Effector memory CD8-positive, alpha-beta T cell (primary cell): ENCODE measurements around the gene PIK3CG.
"Not testable (repeated sequence)": the region's sequence is repeated elsewhere in the genome, so short reads cannot be mapped to it uniquely, and the experiment has no call there.

Source experiments
- ATAC-seq: fragments of 150-1000 bp; cut with Tn5 transposase; replicated peaks from 2 replicates; pipeline ENCODE4 v1.10.0; 2021; ENCODE audit warnings: mild to moderate bottlenecking, moderate library complexity
- DNase-seq, 3 experiments: peaks; one replicate each; pipeline ENCODE4 v3.0.0; 2021
- H3K27ac Mint-ChIP-seq, 2 donors: one replicate each; pipeline ENCODE4 v1.8.0; 2022; ENCODE audit warnings: mild to moderate bottlenecking in 2 of 2, mixed read lengths in 2 of 2, moderate library complexity in 2 of 2
- H3K27me3 Mint-ChIP-seq, 2 donors: one replicate each; pipeline ENCODE4 v1.8.0; 2022; ENCODE audit warnings: mixed read lengths in 2 of 2
- H3K36me3 Mint-ChIP-seq: one replicate; pipeline ENCODE4 v1.8.0; 2022; ENCODE audit warnings: mild to moderate bottlenecking, moderate library complexity, mixed read lengths; ENCODE audit not compliant: insufficient read depth
- H3K4me1 Mint-ChIP-seq, 2 donors: one replicate each; pipeline ENCODE4 v1.8.0; 2022; ENCODE audit warnings: low read depth in 2 of 2, mixed read lengths in 2 of 2
- H3K4me3 Mint-ChIP-seq, 2 donors: one replicate each; pipeline ENCODE4 v1.8.0; 2022; ENCODE audit warnings: mild to moderate bottlenecking in 2 of 2, mixed read lengths in 2 of 2, moderate library complexity in 2 of 2
- H3K9me3 Mint-ChIP-seq, 2 donors: one replicate each; pipeline ENCODE4 v1.8.0; 2022; ENCODE audit warnings: mixed read lengths in 2 of 2

The PIK3CG gene

DNA sequence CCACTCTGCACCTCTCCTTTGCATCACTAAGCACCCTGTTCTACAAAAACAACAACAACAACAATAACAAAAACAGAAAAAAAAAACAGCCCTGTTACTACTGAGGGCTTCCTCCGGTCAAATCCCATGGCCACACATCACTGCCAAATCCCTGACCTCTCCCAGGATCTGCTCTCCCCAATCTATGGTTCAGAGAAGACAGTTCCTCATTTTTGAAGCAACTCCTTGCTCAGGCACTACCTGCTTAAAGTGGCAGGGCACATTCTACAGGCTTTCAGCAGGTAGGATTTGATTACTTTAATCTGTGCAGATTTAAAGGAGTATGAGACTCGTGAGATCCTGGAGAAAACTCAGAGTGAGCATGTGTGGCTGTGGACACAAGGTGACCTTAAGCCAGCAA, 46.9 kb downstream of the PIK3CG start:
- no peak for DNase-seq
- no peaks in the 10 kb centered on the region for H3K27me3 Mint-ChIP-seq
- no peak for ATAC-seq
- H3K36me3 Mint-ChIP-seq: peaks cover 30% of the 10 kb centered on the region
- no peaks in the 10 kb centered on the region for H3K9me3 Mint-ChIP-seq
- peak overlapping the region in 1 of 2 donors; percentile 81 for H3K27ac Mint-ChIP-seq
- peaks cover 0 to 5% of the 10 kb centered on the region in 2 donors for H3K4me1 Mint-ChIP-seq
- no peak overlapping the region for H3K4me3 Mint-ChIP-seq

DNA sequence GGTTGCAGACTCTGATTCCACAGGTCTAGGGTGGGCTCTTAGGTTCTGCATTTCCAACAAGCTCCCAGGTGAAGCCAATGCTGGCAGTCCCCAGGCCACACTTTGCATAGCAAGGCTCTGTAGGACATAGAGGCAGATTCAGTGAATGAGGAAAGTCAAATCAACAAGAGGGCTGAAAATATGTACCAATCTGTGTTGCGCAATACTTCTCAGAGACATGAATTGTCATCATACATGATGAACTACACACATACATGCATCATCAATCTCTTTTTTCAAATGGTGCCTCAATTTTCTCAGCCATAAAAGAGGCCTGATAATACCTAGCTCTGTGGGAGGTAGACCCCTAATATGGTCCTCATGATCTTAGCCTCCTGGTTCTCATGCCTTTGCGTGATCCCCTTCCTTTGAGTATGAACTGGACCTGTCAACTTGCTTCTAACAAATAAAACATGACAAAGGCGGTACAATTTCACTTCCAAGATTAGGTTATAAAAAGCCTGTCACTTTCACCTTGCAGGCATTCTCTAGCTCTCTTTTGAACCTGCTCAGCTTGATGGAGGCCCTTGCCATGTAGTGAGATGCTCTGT, 49.0 kb downstream of the PIK3CG start:
- no peak for ATAC-seq
- H3K36me3 Mint-ChIP-seq: peaks cover 11% of the 10 kb centered on the region

DNA sequence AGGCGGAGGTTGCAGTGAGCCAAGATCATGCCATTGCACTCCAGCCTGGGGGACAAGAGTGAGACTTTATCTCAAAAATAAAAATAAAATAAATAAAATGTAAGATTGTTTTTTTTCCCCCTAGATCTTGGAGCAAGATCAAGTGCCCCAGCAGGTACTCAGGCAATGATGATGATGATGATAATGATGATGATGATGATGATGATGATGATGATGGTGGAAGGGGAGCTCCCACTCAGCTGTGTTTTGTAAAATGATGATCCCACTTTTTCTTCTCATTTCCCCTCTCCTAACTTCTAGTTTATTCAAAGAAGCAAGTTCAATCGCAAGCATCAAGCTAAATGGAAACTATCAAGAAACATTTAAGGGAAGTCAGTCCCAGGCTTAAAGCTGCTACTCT, 50.3 kb downstream of the PIK3CG start:
- H3K36me3 Mint-ChIP-seq: peaks cover 6% of the 10 kb centered on the region
- no peak overlapping the region for H3K4me3 Mint-ChIP-seq
- ATAC-seq (no peak), DNase-seq (no peak)
- peaks cover 4 to 6% of the 10 kb centered on the region in 2 donors for H3K9me3 Mint-ChIP-seq
- H3K4me1 Mint-ChIP-seq: peaks cover 0 to 5% of the 10 kb centered on the region in 2 donors
- H3K27me3 Mint-ChIP-seq: no peaks in the 10 kb centered on the region
- H3K27ac Mint-ChIP-seq: no peak overlapping the region

More for the DNA sequence above, 49.0 kb downstream of the PIK3CG start:
- H3K4me3 Mint-ChIP-seq: no peak overlapping the region
- no peak for DNase-seq
- no peaks in the 10 kb centered on the region for H3K27me3 Mint-ChIP-seq
- H3K27ac Mint-ChIP-seq: no peak overlapping the region
- peaks cover 0 to 5% of the 10 kb centered on the region in 2 donors for H3K4me1 Mint-ChIP-seq
- H3K9me3 Mint-ChIP-seq: no peaks in the 10 kb centered on the region

DNA sequence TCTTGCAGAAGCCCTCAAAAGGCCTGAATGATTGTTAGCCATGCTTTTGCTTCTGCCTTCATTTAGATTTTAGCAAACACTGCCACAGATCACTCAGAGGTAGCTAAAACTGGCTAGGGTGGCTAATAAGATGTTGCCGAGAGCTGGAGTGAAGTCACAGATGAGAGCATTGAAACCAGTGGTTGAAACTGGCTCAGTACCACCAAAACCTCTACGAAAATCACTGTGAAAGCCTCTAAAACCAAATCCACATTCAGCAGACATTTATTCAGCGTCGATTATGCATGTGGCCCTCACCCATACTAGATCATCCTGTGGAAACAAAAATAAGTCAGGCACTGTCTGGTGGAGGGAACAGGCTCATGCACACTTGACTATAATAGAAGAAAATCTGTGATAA, 50.8 kb downstream of the PIK3CG start:
- DNase-seq (no peak), ATAC-seq (no peak)
- Mint-ChIP-seq H3K27me3 (no peaks in the 10 kb centered on the region), H3K4me1 (peaks cover 0 to 5% of the 10 kb centered on the region in 2 donors), H3K36me3 (peaks cover 3% of the 10 kb centered on the region), H3K4me3 (no peak overlapping the region), H3K27ac (no peak overlapping the region), H3K9me3 (peaks cover 6% of the 10 kb centered on the region in 2 donors)

DNA sequence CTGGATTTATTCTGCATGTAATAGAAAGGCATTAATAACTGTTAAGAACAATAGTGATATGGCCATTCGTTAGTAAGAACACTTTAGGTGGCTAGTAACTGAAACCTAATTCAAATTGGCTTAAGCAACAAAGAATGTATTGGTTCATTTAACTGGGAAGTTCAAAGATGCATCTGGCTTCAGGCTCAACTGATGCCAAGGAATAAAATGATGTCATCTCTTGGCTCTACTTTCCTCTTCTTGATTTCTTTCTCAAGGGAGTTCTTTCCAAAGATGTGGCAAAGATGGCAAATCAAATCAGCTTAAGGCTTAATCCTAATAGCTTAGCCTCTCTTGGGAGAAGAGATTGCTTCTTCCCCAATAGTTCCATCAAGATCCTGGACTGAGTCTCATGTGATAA, 51.6 kb downstream of the PIK3CG start:
- Mint-ChIP-seq H3K36me3 (peaks cover 3% of the 10 kb centered on the region), H3K27me3 (no peaks in the 10 kb centered on the region), H3K9me3 (peaks cover 6 to 14% of the 10 kb centered on the region in 2 donors), H3K4me1 (peaks cover 0 to 5% of the 10 kb centered on the region in 2 donors), H3K4me3 (no peak overlapping the region), H3K27ac (no peak overlapping the region)
- DNase-seq (no peak), ATAC-seq (no peak)

DNA sequence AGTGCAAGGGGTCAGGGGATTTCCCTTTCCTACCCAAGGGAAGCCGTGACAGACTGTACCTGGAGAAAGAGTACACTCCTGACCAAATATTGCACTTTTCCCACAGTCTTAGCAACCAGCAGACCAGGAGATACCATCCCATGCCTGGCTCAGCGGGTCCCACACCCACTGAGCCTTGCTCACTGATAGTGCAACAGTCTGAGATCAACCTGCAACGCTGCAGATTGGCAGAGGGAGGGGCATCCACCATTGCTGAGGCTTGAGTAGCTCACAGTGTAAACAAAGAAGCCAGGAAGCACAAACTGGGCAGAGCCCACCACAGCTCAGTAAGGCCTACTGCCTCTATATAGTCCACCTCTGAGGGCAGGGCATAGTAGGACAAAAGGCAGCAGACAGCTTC, 53.9 kb downstream of the PIK3CG start:
- Mint-ChIP-seq H3K9me3 (peaks cover 10 to 15% of the 10 kb centered on the region in 2 donors), H3K4me1 (no peaks in the 10 kb centered on the region), H3K27me3 (no peaks in the 10 kb centered on the region), H3K36me3 (no peaks in the 10 kb centered on the region), H3K4me3 (no peak overlapping the region), H3K27ac (no peak overlapping the region)
- ATAC-seq (no peak), DNase-seq (no peak)

DNA sequence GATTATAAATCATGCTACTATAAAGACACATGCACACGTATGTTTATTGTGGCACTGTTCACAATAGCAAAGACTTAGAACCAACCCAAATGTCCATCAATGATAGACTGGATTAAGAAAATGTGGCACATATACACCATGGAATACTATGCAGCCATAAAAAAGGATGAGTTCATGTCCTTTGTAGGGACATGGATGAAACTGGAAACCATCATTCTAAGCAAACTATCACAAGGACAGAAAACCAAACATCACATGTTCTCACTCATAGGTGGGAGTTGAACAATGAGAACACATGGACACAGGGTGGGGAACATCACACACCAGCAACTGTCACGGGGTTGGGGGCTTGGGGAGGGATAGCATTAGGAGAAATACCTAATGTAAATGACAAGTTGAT, 59.4 kb downstream of the PIK3CG start:
- H3K27ac Mint-ChIP-seq, H3K27me3 Mint-ChIP-seq, H3K4me3 Mint-ChIP-seq, H3K36me3 Mint-ChIP-seq, DNase-seq, ATAC-seq, H3K4me1 Mint-ChIP-seq: not testable (repeated sequence)
- H3K9me3 Mint-ChIP-seq: peaks cover 12 to 19% of the 10 kb centered on the region in 2 donors

DNA sequence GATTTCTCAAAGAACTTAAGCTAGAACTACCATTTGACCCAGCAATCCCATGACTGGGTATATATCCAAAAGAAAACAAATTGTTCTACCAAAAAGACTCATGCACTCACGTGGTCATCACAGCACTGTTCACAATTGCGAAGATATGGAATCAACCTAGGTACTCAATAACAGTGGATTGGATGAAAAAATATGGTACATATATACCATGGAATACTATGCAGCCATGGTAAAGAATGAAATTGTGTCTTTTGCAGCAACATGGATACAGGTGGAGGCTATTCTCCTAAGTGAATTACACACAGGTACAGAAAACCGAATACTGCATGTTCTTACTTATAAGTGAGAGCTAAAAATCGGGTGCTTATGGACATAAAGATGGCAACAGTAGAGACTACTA, 61.8 kb downstream of the PIK3CG start:
- ATAC-seq (no peak), DNase-seq (no peak)
- no peak overlapping the region for H3K27ac Mint-ChIP-seq
- no peak overlapping the region for H3K4me3 Mint-ChIP-seq
- H3K4me1 Mint-ChIP-seq: no peaks in the 10 kb centered on the region
- H3K27me3 Mint-ChIP-seq: no peaks in the 10 kb centered on the region
- H3K9me3 Mint-ChIP-seq: peaks cover 4 to 5% of the 10 kb centered on the region in 2 donors
- H3K36me3 Mint-ChIP-seq: peaks cover 4% of the 10 kb centered on the region

DNA sequence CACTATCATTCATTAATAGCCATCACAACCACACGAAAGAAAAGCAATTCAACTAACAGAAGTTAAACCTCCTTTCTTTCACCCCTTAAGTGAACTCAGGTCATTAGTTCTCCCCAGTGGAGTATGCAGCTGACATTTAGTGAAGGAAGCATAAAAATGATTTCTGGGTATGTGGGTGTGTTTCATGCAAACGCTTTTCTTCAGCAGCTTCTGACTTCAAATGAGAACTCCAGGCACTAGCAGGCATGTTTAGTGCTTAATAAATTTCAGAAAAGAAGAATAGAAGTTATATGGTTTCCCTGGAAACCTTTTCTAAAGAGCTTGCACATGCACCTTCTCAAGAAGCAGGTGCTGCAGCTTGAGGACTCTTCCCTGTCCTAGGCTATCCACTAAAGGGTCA, 62.5 kb downstream of the PIK3CG start:
- peaks cover 2 to 4% of the 10 kb centered on the region in 2 donors for H3K9me3 Mint-ChIP-seq
- H3K36me3 Mint-ChIP-seq: peaks cover 4% of the 10 kb centered on the region
- no peak overlapping the region for H3K4me3 Mint-ChIP-seq
- no peak overlapping the region for H3K27ac Mint-ChIP-seq
- no peaks in the 10 kb centered on the region for H3K27me3 Mint-ChIP-seq
- ATAC-seq (no peak), DNase-seq (no peak)
- H3K4me1 Mint-ChIP-seq: no peaks in the 10 kb centered on the region

DNA sequence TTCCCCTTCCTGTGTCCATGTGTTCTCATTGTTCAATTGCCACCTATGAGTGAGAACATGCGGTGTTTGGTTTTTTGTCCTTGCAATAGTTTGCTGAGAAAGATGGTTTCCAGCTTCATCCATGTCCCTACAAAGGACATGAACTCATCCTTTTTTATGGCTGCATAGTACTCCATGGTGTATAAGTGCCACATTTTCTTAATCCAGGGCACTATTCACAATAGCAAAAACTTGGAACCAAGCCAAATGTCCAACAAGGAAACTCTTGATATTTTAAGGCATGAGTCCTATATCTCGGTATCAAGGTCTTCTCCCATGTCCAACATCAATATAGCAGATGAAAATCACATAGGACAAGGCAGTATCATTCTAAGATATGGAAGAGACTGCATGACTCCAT, 64.5 kb downstream of the PIK3CG start:
- H3K9me3 Mint-ChIP-seq, H3K4me3 Mint-ChIP-seq, H3K27me3 Mint-ChIP-seq, H3K27ac Mint-ChIP-seq, H3K4me1 Mint-ChIP-seq, ATAC-seq, H3K36me3 Mint-ChIP-seq, DNase-seq: not testable (repeated sequence)

DNA sequence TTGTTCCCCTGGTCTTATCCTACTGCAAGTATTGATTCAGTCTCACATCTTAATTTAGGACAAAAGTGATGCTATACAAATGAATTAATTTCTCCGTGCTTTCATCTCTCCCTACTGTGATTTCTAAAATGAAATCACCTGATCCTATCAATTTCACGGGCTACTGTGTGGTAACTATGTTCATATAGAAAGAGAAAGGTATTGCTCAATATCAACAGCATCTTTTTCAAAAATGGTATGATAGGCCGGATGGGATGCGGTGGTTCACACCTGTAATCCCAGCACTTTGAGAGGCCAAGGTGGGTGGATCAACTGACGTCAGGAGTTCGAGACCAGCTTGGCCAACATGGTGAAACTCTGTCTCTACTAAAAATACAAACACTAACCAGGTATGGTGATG, 71.2 kb downstream of the PIK3CG start:
- no peaks in the 10 kb centered on the region for H3K9me3 Mint-ChIP-seq
- H3K4me1 Mint-ChIP-seq: no peaks in the 10 kb centered on the region
- H3K36me3 Mint-ChIP-seq: no peaks in the 10 kb centered on the region
- H3K4me3 Mint-ChIP-seq: no peak overlapping the region
- no peaks in the 10 kb centered on the region for H3K27me3 Mint-ChIP-seq
- ATAC-seq: no peak
- H3K27ac Mint-ChIP-seq: no peak overlapping the region
- DNase-seq: no peak

DNA sequence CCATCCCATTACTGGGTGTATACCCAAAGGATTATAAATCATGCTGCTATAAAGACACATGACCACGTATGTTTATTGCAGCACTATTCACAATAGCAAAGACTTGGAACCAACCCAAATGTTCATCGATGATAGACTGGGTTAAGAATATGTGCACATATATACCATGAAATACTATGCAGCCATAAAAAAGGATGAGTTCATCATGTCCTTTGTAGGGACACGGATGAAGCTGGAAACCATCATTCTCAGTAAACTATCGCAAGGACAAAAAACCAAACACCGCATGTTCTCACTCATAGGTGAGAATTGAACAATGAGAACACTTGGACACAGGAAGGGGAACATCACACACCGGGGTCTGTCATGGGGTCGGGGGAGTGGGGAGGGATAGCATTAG, 73.0 kb downstream of the PIK3CG start:
- not testable (repeated sequence) for H3K4me1 Mint-ChIP-seq

DNA sequence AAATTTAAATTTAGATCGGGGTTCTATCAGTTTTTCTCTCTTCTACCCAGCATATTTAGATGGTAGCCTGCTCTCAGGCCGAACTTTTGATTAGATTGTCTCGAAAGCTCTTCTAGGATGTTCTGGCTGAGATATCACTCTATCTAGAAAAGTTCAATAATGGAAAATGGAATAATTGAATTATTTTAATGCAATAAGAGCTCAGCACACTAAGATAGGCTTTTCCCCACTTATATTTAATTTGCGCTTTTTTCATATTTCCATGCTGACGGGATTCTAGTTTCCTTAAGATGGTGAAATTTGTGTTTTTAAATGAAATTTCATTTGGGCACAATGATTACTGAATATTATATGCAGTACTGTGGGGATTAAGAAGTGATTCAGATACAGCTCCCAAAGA, 73.7 kb downstream of the PIK3CG start:
- H3K27me3 Mint-ChIP-seq: no peaks in the 10 kb centered on the region
- no peak overlapping the region for H3K27ac Mint-ChIP-seq
- no peaks in the 10 kb centered on the region for H3K4me1 Mint-ChIP-seq
- DNase-seq: no peak
- ATAC-seq: no peak
- no peaks in the 10 kb centered on the region for H3K9me3 Mint-ChIP-seq
- H3K36me3 Mint-ChIP-seq: no peaks in the 10 kb centered on the region
- no peak overlapping the region for H3K4me3 Mint-ChIP-seq

More for the DNA sequence above, 73.0 kb downstream of the PIK3CG start:
- not testable (repeated sequence) for H3K27me3 Mint-ChIP-seq, H3K27ac Mint-ChIP-seq, H3K4me3 Mint-ChIP-seq, ATAC-seq, H3K9me3 Mint-ChIP-seq, DNase-seq, H3K36me3 Mint-ChIP-seq

DNA sequence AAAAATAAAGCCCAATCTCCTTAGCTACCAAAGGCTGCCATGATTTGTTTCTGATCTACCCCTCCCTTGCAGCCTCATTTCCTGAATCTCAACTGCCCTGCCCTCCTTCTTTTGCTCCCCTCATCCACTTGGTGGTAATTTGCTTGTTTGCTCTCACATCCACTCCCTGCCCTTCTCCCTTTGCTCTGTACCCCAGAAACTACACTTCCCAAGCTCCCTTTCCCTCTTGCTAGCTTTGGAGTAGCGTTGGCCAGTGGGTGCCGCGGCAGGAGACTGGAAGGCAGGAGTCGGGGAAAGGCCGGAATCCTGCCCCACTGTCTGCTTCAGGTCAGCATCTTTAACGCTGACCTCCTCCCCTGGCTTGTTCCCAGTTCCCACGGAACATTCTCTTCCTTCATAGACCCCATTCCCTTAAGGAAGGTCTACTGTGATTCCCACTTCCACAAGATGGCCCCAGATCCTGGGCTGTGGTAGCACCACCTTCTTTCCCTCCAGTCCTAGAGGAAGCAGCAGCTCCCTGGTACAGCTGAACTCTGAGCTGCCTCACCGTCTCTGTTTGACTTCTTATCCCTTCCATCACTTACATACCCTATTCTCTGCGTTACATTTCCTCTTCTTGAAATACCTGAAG, 79.1 kb downstream of the PIK3CG start:
- Mint-ChIP-seq H3K4me3 (no peak overlapping the region), H3K4me1 (no peaks in the 10 kb centered on the region), H3K36me3 (no peaks in the 10 kb centered on the region), H3K27ac (no peak overlapping the region), H3K27me3 (peaks cover 0 to 8% of the 10 kb centered on the region in 2 donors), H3K9me3 (no peaks in the 10 kb centered on the region)
- ATAC-seq (no peak), DNase-seq (no peak)
